Measurements from ENCODE around the gene FYCO1. TPM values are rescaled to one million over a fixed set of nuclear protein-coding genes. Genes with fewer than 3 reads are reported as not detected.

FYCO1 gene
- total RNA-seq, 4 donors from 2014 or later, result 38.2 to 66.6 (median 50.5) TPM

DNA sequence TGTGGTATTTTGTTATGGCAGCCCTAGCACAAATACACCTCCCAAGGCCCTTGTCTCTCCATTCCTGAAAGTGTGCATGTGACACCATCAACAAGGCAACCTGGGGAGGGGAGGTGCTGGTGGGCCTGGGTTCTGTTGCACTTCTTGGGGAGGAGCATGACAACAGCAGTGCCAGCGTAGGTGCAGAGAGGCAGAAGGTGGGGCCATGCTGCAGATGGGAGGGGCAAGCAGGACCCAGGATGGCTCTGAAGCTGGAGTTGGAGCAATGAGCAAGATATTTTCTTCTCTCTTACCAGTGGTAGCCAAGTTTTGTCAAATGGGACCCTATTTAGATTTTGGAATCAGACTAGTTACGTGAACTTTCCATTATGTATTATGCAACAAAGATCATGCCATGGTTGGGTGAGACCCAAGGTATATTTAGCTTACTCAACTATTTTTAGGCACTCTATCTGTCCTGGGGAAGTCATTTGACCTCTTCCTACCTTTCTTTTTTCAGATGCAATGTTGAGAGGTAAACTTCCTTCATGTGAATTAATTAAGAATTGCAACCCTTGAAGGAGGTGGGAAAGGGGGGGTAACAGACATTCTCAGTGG lies 3.4 kb downstream of the FYCO1 start:
- 73 to 78% methylated on average over 1 to 2 of the region's 2 CpGs for WGBS, 2 donors
- Histone ChIP-seq H3K27ac (peak overlapping the region; percentile 50 to 94 (median 54)), H3K4me1 (peaks cover 55 to 76% of the 10 kb centered on the region in 2 donors), H3K36me3 (no peaks in the 10 kb centered on the region), H3K27me3 (no peaks in the 10 kb centered on the region), H3K9me3 (no peaks in the 10 kb centered on the region), H3K4me3 (replicated peaks in 1 of 3) (no peak overlapping the region)
- DNase-seq, result peak in 1 of 2 donors; percentile 18
- intact Hi-C loops (cut with DNase I), result loop anchor here (5.0 kb wide), 1 partner anchor 40 kb away; no protein-coding TSS in a partner anchor
- TF ChIP-seq POLR2A (IDR thresholded peaks at IDR 0.05) (no peak), CTCF (IDR thresholded peaks at IDR 0.05) (no peak)

DNA sequence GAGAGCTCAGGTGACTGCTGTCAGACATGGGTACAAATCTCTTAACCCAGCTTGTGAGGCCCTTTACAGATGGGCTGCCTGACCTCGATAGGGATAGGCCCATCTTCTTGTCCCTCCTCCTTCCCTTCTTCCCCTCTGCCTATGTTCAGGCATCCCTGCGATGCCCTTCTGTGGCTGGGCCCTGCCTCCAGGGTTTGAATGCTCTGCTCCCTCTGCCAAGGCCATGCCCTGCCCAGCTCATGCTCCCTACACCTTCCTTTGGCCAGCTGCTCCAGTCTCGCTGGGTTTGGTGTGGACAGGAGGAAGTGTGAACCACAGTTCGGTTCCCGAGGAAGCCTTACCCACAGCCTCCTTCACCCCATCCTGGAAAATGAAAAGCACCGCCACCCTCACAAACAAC lies 4.3 kb downstream of the FYCO1 start:
- no peak overlapping the region for H3K4me3 ChIP-seq (replicated peaks in 1 of 3)
- H3K36me3 ChIP-seq, result no peaks in the 10 kb centered on the region
- H3K27ac ChIP-seq, result peak overlapping the region; percentile 32 to 94 (median 54)
- 84 to 88% methylated on average over 5 to 6 of the region's 6 CpGs for WGBS, 2 donors
- no peaks in the 10 kb centered on the region for H3K27me3 ChIP-seq
- no peaks in the 10 kb centered on the region for H3K9me3 ChIP-seq
- TF ChIP-seq POLR2A (IDR thresholded peaks at IDR 0.05) (no peak), CTCF (IDR thresholded peaks at IDR 0.05) (no peak)
- intact Hi-C loops (cut with DNase I), result loop anchor here (5.0 kb wide), 1 partner anchor 39 kb away; no protein-coding TSS in a partner anchor
- no peak for DNase-seq
- H3K4me1 ChIP-seq, result peaks cover 63 to 84% of the 10 kb centered on the region in 2 donors

- H3K36me3 ChIP-seq, result no peaks in the 10 kb centered on the region
- WGBS, 2 donors, result 35 to 53% methylated on average over 3 of the region's 3 CpGs
- no peak for DNase-seq
- H3K27me3 ChIP-seq, result no peaks in the 10 kb centered on the region
- no peak overlapping the region for H3K4me3 ChIP-seq (replicated peaks in 1 of 3)
- H3K27ac ChIP-seq, result peak overlapping the region; percentile 34 to 84 (median 80)
- peaks cover 72 to 91% of the 10 kb centered on the region in 2 donors for H3K4me1 ChIP-seq
- intact Hi-C loops (cut with DNase I), result loop anchor here (5.0 kb wide), 1 partner anchor 38 kb away; no protein-coding TSS in a partner anchor
- H3K9me3 ChIP-seq, result no peaks in the 10 kb centered on the region
- TF ChIP-seq CTCF (IDR thresholded peaks at IDR 0.05) (no peak), POLR2A (IDR thresholded peaks at IDR 0.05) (no peak)
Measured at GRCh38 chr3:45990181-45990580, 5.4 kb downstream of the FYCO1 start.

GRCh38 chr3:45988804-45989203 lies 6.8 kb downstream of the FYCO1 start:
- Histone ChIP-seq H3K36me3 (peaks cover 2 to 6% of the 10 kb centered on the region in 2 donors), H3K4me3 (replicated peaks in 1 of 3) (no peak overlapping the region), H3K4me1 (peaks cover 78 to 95% of the 10 kb centered on the region in 2 donors), H3K27me3 (no peaks in the 10 kb centered on the region), H3K27ac (peak overlapping the region; percentile 34 to 84 (median 80)), H3K9me3 (no peaks in the 10 kb centered on the region)
- WGBS, 2 donors, result 77 to 84% methylated on average over 2 of the region's 2 CpGs
- TF ChIP-seq CTCF (IDR thresholded peaks at IDR 0.05), result no peak
- no peak for TF ChIP-seq POLR2A (IDR thresholded peaks at IDR 0.05)
- intact Hi-C loops (cut with DNase I), result no loop called here
- no peak for DNase-seq

DNA sequence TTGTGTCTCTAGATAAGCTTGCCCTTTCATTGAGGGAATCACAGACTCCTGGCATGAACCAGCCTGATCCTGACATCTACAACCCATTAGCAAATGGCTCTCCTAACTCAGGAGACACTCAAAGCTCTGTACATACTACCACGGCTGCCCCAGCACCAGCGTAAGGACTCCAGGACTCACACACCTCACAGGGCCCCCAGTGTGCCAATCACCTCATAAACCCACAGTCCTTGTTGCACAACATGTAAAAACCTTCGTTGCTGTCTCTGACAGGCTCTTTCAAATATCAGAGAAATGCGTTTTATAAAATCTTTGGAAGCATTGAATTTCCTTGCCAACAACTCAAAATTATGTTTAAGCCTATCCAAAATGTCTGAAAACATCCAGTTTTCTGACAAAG lies 7.3 kb downstream of the FYCO1 start:
- peak overlapping the region; percentile 79 to 84 (median 80) for H3K27ac ChIP-seq
- no peak for DNase-seq
- H3K36me3 ChIP-seq, result peaks cover 7 to 8% of the 10 kb centered on the region in 2 donors
- intact Hi-C loops (cut with DNase I), result no loop called here
- TF ChIP-seq CTCF (IDR thresholded peaks at IDR 0.05) (no peak), POLR2A (IDR thresholded peaks at IDR 0.05) (no peak)
- 74 to 87% methylated on average over 4 of the region's 4 CpGs for WGBS, 2 donors
- H3K4me3 ChIP-seq (replicated peaks in 1 of 3), result no peak overlapping the region
- no peaks in the 10 kb centered on the region for H3K27me3 ChIP-seq
- H3K9me3 ChIP-seq, result no peaks in the 10 kb centered on the region
- H3K4me1 ChIP-seq, result peaks cover 77 to 93% of the 10 kb centered on the region in 2 donors

Data from thyroid gland (tissue), 4 donors.